Measurements from ENCODE around the gene KRTAP10-6.
"Not testable (repeated sequence)": the region's sequence is repeated elsewhere in the genome, so short reads cannot be mapped to it uniquely, and the experiment has no call there.

The KRTAP10-6 gene

GRCh38 chr21:44595524-44595923 is 3.2 kb upstream of the KRTAP10-6 start:
- TF ChIP-seq CTCF (IDR thresholded peaks at IDR 0.05; ENCODE audit: low read depth, low read length), result no peak
- DNase-seq (ENCODE audit: low read depth in 2 of 2), result no peak

GRCh38 chr21:44594406-44594916 is 2.2 kb upstream of the KRTAP10-6 start:
- no peak for TF ChIP-seq CTCF (IDR thresholded peaks at IDR 0.05; ENCODE audit: low read depth, low read length)
- H3K4me3 ChIP-seq (replicated peaks in 1 of 2; ENCODE audit: low read depth in 2 of 2, low read length in 2 of 2), result no peak overlapping the region
- DNase-seq (ENCODE audit: low read depth in 2 of 2), result no peak

More at GRCh38 chr21:44595524-44595923, 3.2 kb upstream of the KRTAP10-6 start:
- no peak overlapping the region for H3K4me3 ChIP-seq (replicated peaks in 1 of 2; ENCODE audit: low read depth in 2 of 2, low read length in 2 of 2)

GRCh38 chr21:44593598-44594405 is 1.5 kb upstream of the KRTAP10-6 start:
- no peak overlapping the region for H3K4me3 ChIP-seq (replicated peaks in 1 of 2; ENCODE audit: low read depth in 2 of 2, low read length in 2 of 2)
- TF ChIP-seq CTCF (IDR thresholded peaks at IDR 0.05; ENCODE audit: low read depth, low read length), result no peak
- peak in 1 of 2 donors; percentile 5 for DNase-seq (ENCODE audit: low read depth in 2 of 2)

- H3K4me3 ChIP-seq (replicated peaks in 1 of 2; ENCODE audit: low read depth in 2 of 2, low read length in 2 of 2); DNase-seq (ENCODE audit: low read depth in 2 of 2): not testable (repeated sequence)
These were observed 539 bp downstream of the KRTAP10-6 start for GRCh38 chr21:44591801-44592130.

- H3K4me3 ChIP-seq (replicated peaks in 1 of 2; ENCODE audit: low read depth in 2 of 2, low read length in 2 of 2), result not testable (repeated sequence)
These were observed 1.2 kb downstream of the KRTAP10-6 start for GRCh38 chr21:44590897-44591800.

GRCh38 chr21:44590311-44590721 is 2.0 kb downstream of the KRTAP10-6 start:
- DNase-seq (ENCODE audit: low read depth in 2 of 2), result no peak
- TF ChIP-seq CTCF (IDR thresholded peaks at IDR 0.05; ENCODE audit: low read depth, low read length), result no peak
- no peak overlapping the region for H3K4me3 ChIP-seq (replicated peaks in 1 of 2; ENCODE audit: low read depth in 2 of 2, low read length in 2 of 2)

More at GRCh38 chr21:44590897-44591800, 1.2 kb downstream of the KRTAP10-6 start:
- DNase-seq (ENCODE audit: low read depth in 2 of 2), result not testable (repeated sequence)

- no peak overlapping the region for H3K4me3 ChIP-seq (replicated peaks in 1 of 2; ENCODE audit: low read depth in 2 of 2, low read length in 2 of 2)
- DNase-seq (ENCODE audit: low read depth in 2 of 2), result no peak
- TF ChIP-seq CTCF (IDR thresholded peaks at IDR 0.05; ENCODE audit: low read depth, low read length), result no peak
These were observed 2.6 kb downstream of the KRTAP10-6 start for GRCh38 chr21:44589586-44590305.

All from cardiac fibroblast (primary cell).